Gastroesophageal sphincter (tissue), 3 donors: ENCODE data around the gene MAP3K15.

Experiments
- CTCF ChIP-seq, 4 experiments: fragments of 200-600 bp in 2 of 4; fragments of 450-650 bp in 2 of 4; sonication (generic) in 1 of 4; IDR thresholded peaks; one replicate each; pipeline ENCODE4 v1.5.1; 2017 to 2019; ENCODE audit warnings: antibody characterized with exemption in 4 of 4, mild to moderate bottlenecking in 2 of 4, moderate library complexity in 2 of 4
- EP300 ChIP-seq: sonication (generic); formaldehyde crosslinking; IDR thresholded peaks from one replicate; pipeline ENCODE4 v1.6.1; 2017; ENCODE audit warnings: antibody characterized with exemption, mild to moderate bottlenecking
- POLR2A ChIP-seq, 2 donors: fragments of 450-650 bp; IDR thresholded peaks; one replicate each; pipeline ENCODE4 v1.6.1; 2017; ENCODE audit warnings: antibody characterized with exemption in 2 of 2, mild to moderate bottlenecking in 2 of 2, moderate library complexity in 1 of 2
- POLR2AphosphoS5 ChIP-seq: sonication (generic); formaldehyde crosslinking; IDR thresholded peaks from one replicate; pipeline ENCODE4 v1.6.1; 2017; ENCODE audit warnings: antibody characterized with exemption

- no peak for TF ChIP-seq CTCF (IDR thresholded peaks at IDR 0.05)
- no peak for TF ChIP-seq EP300
- TF ChIP-seq POLR2AphosphoS5: no peak
- TF ChIP-seq POLR2A (IDR thresholded peaks at IDR 0.05): no peak
These were observed 1.9 kb downstream of the MAP3K15 start for GRCh38 chrX:19513383-19513782.
